ENCODE data around the gene DDX20.
A peak's percentile ranks its signal among the peaks of the same experiment; 100 is the strongest.

Gene DDX20

GRCh38 chr1:111742938-111743549 lies 12.7 kb upstream of the DDX20 start:
- DNase-seq (ENCODE audit: low read depth, low spot score) = no peak
- ChIA-PET POLR2A (no interaction called here), CTCF (interaction anchor here (1.0 to 18.1 kb wide), 8 partner anchors 7 to 261 kb away, joined by 3 to 289 read pairs (median 20); partner anchors contain the start of genes DDX20 and INKA2)
- TF ChIP-seq, protein P1, sequence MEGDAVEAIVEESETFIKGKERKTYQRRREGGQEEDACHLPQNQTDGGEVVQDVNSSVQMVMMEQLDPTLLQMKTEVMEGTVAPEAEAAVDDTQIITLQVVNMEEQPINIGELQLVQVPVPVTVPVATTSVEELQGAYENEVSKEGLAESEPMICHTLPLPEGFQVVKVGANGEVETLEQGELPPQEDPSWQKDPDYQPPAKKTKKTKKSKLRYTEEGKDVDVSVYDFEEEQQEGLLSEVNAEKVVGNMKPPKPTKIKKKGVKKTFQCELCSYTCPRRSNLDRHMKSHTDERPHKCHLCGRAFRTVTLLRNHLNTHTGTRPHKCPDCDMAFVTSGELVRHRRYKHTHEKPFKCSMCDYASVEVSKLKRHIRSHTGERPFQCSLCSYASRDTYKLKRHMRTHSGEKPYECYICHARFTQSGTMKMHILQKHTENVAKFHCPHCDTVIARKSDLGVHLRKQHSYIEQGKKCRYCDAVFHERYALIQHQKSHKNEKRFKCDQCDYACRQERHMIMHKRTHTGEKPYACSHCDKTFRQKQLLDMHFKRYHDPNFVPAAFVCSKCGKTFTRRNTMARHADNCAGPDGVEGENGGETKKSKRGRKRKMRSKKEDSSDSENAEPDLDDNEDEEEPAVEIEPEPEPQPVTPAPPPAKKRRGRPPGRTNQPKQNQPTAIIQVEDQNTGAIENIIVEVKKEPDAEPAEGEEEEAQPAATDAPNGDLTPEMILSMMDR (IDR thresholded peaks at IDR 0.05; ENCODE audit: insufficient read depth, low read length, missing control alignments) = no peak
- no peak overlapping the region for H3K4me3 ChIP-seq (ENCODE audit: low read depth, low read length)

DNA sequence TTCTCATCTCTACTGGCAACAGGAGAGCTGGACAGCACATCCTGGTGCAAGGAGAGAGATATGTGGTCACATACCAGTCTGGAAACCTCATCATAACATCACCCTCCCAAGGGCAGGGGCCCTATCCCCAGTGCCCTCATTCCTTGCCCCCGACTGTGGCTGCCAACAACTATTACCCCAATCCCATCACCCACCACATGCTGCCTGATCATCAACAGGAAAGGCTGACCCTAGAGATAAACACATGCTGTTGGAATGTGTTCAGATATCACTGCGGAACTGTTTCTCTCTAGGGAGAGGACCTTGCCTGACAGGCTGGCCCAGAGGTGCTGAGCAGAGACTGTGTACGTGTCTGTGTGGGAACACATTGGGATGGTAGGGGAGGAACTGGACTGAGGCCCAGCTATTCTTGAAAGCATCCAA lies 12.0 kb upstream of the DDX20 start:
- TF ChIP-seq, protein P1 (IDR thresholded peaks at IDR 0.05; ENCODE audit: insufficient read depth, low read length, missing control alignments) = no peak
- CTCF ChIA-PET = interaction anchor here (1.0 to 18.1 kb wide), 7 partner anchors 8 to 261 kb away, joined by 3 to 289 read pairs (median 24); partner anchors contain the start of genes DDX20 and INKA2
- POLR2A ChIA-PET = interaction anchor here (0.5 kb wide), 1 partner anchor 818 kb away, joined by 3 read pairs; no protein-coding TSS in a partner anchor
- DNase-seq (ENCODE audit: low read depth, low spot score) = peak; percentile 50
- no peak overlapping the region for H3K4me3 ChIP-seq (ENCODE audit: low read depth, low read length)

- POLR2A ChIA-PET = no interaction called here
- CTCF ChIA-PET = interaction anchor here (0.6 to 18.1 kb wide), 11 partner anchors 10 to 298 kb away, joined by 3 to 289 read pairs (median 17); partner anchors contain the start of genes DDX20 and INKA2
- TF ChIP-seq, protein P1 (IDR thresholded peaks at IDR 0.05; ENCODE audit: insufficient read depth, low read length, missing control alignments) = no peak
- no peak overlapping the region for H3K4me3 ChIP-seq (ENCODE audit: low read depth, low read length)
- DNase-seq (ENCODE audit: low read depth, low spot score) = no peak
Observed at GRCh38 chr1:111745675-111746613, 9.8 kb upstream of the DDX20 start.

GRCh38 chr1:111746614-111746999 lies 9.1 kb upstream of the DDX20 start:
- POLR2A ChIA-PET = no interaction called here
- DNase-seq (ENCODE audit: low read depth, low spot score) = no peak
- CTCF ChIA-PET = interaction anchor here (0.6 to 18.1 kb wide), 14 partner anchors 9 to 299 kb away, joined by 3 to 289 read pairs (median 10); partner anchors contain the start of genes DDX20 and INKA2
- H3K4me3 ChIP-seq (ENCODE audit: low read depth, low read length) = no peak overlapping the region
- TF ChIP-seq, protein P1 (IDR thresholded peaks at IDR 0.05; ENCODE audit: insufficient read depth, low read length, missing control alignments) = no peak

- CTCF ChIA-PET = interaction anchor here (0.9 to 18.1 kb wide), 17 partner anchors 8 to 300 kb away, joined by 3 to 289 read pairs (median 7); partner anchors contain the start of genes DDX20 and INKA2
- no peak for DNase-seq (ENCODE audit: low read depth, low spot score)
- no peak overlapping the region for H3K4me3 ChIP-seq (ENCODE audit: low read depth, low read length)
- TF ChIP-seq, protein P1 (IDR thresholded peaks at IDR 0.05; ENCODE audit: insufficient read depth, low read length, missing control alignments) = peak; percentile 78
- POLR2A ChIA-PET = interaction anchor here (0.9 kb wide), 1 partner anchor 8 kb away, joined by 3 read pairs; the partner anchor contains the start of gene INKA2
Observed at GRCh38 chr1:111747282-111747734, 8.4 kb upstream of the DDX20 start.

Data from AG04449 (cell line).